A549 (cell line): ENCODE measurements around the gene ZPLD1. TPM values are rescaled to one million over a fixed set of nuclear protein-coding genes. Genes with fewer than 3 reads are reported as not detected.
A peak's percentile ranks its signal among the peaks of the same experiment; 100 is the strongest.

Source experiments
- ATAC-seq, 2 experiments: fragments of 200-7000 bp in 1 of 2; fragments of >200 bp in 1 of 2; cut with Nextera tagmentation in 1 of 2; cut with Tn5 transposase in 1 of 2; 3 replicates each; pipeline versions ENCODE4 v1.8.0 to v1.9.1; 2018 to 2020; ENCODE audit warnings: mild to moderate bottlenecking in 1 of 2, moderate library complexity in 1 of 2
- CTCF ChIA-PET: fragments of 300-600 bp; sonication (Branson Sonifier 250); formaldehyde crosslinking; extraction: SDS; loops from one replicate; lab custom pipeline; 2021; ENCODE audit warnings: antibody characterized with exemption, inconsistent platforms; lab: Yijun Ruan, JAX
- POLR2A ChIA-PET: fragments of 350-600 bp; formaldehyde crosslinking; extraction: SDS; loops from one replicate; lab custom pipeline; 2021; ENCODE audit warnings: antibody characterized with exemption, inconsistent platforms; lab: Yijun Ruan, JAX
- DNase-seq, 2 experiments: peaks; one replicate each; pipeline versions ENCODE4 v3.0.0 to v3.0.0-alpha.2; 2011 to 2016; ENCODE audit warnings: low read depth in 1 of 2, low spot score in 1 of 2
- FAIRE-seq: peaks from 2 replicates; lab custom pipeline; 2011; peaks lifted over from hg19 to GRCh38; lab: Jason Lieb, UNC
- H3K27ac ChIP-seq, 2 experiments: fragments of >200 bp; sonication (Bioruptor Twin); formaldehyde crosslinking; 3 replicates each; pipeline ENCODE4 v1.5.1; 2016 to 2017
- H3K4me1 ChIP-seq: fragments of >200 bp; sonication (Bioruptor Twin); formaldehyde crosslinking; 3 replicates; pipeline ENCODE4 v1.6.1; 2016
- H3K4me2 ChIP-seq: fragments of >200 bp; sonication (Bioruptor Twin); formaldehyde crosslinking; 3 replicates; pipeline ENCODE4 v1.6.1; 2016
- H3K4me3 ChIP-seq: fragments of >200 bp; sonication (Bioruptor Twin); formaldehyde crosslinking; 3 replicates; pipeline ENCODE4 v1.5.1; 2016
- H3K9me3 ChIP-seq: fragments of >200 bp; sonication (Bioruptor Twin); formaldehyde crosslinking; 3 replicates; pipeline ENCODE4 v1.6.1; 2016
- BHLHE40 ChIP-seq: IDR thresholded peaks from 2 replicates; pipeline ENCODE4 v1.6.1; 2012; ENCODE audit warnings: low read depth, low read length, inconsistent platforms
- CEBPB ChIP-seq, 2 experiments: fragments of >200 bp in 1 of 2; sonication (Bioruptor Twin) in 1 of 2; formaldehyde crosslinking in 1 of 2; IDR thresholded peaks; 2 replicates each; pipeline ENCODE4 v1.6.1; 2012 to 2016
- CHD4 ChIP-seq: fragments of 200-600 bp; sonication (generic); IDR thresholded peaks from 2 replicates; pipeline ENCODE4 v1.6.1; 2016; ENCODE audit warnings: antibody characterized with exemption, mild to moderate bottlenecking, borderline replicate concordance
- EHF ChIP-seq: fragments of 250-450 bp; sonication (Bioruptor Pico); IDR thresholded peaks from 2 replicates; pipeline ENCODE4 v1.5.0; 2020; ENCODE audit warnings: mild to moderate bottlenecking
- EP300 ChIP-seq, 2 experiments: fragments of >200 bp; sonication (Bioruptor Twin); formaldehyde crosslinking; IDR thresholded peaks; 2 replicates in 1 of 2; 3 replicates in 1 of 2; pipeline ENCODE4 v1.6.1; 2016 to 2017
- FOSL2 ChIP-seq, 2 experiments: fragments of 450-650 bp in 1 of 2; fragments of >200 bp in 1 of 2; sonication (Bioruptor Twin) in 1 of 2; formaldehyde crosslinking; IDR thresholded peaks; 2 replicates each; pipeline versions ENCODE4 v1.5.0 to v1.6.1; 2016 to 2020; ENCODE audit warnings: mild to moderate bottlenecking in 1 of 2, moderate library complexity in 1 of 2
- FOXS1 ChIP-seq: fragments of 250-450 bp; sonication (Bioruptor Pico); IDR thresholded peaks from 2 replicates; pipeline ENCODE4 v1.5.0; 2020; ENCODE audit warnings: mild to moderate bottlenecking, moderate library complexity
- HEYL ChIP-seq: fragments of 250-450 bp; sonication (Bioruptor Pico); IDR thresholded peaks from 2 replicates; pipeline ENCODE4 v1.8.0; 2021; ENCODE audit warnings: mild to moderate bottlenecking, moderate library complexity
- HOXB13 ChIP-seq: fragments of 250-450 bp; sonication (Bioruptor Pico); IDR thresholded peaks from 2 replicates; pipeline ENCODE4 v1.5.0; 2020; ENCODE audit warnings: low read depth, mild to moderate bottlenecking, moderate library complexity
- JUN ChIP-seq, 2 experiments: fragments of >200 bp; sonication (Bioruptor Twin); formaldehyde crosslinking; IDR thresholded peaks; 2 replicates in 1 of 2; 3 replicates in 1 of 2; pipeline ENCODE4 v1.6.1; 2016 to 2017
- KDM5A ChIP-seq: fragments of 200-600 bp; sonication (generic); IDR thresholded peaks from 2 replicates; pipeline ENCODE4 v1.6.1; 2016; ENCODE audit warnings: antibody characterized with exemption, mild to moderate bottlenecking
- MAFK ChIP-seq: fragments of 450-650 bp; IDR thresholded peaks from 2 replicates; pipeline ENCODE4 v1.6.1; 2014; ENCODE audit not compliant: partially characterized antibody
- MAZ ChIP-seq: fragments of 150-350 bp; IDR thresholded peaks from 2 replicates; pipeline ENCODE4 v1.6.1; 2014; ENCODE audit warnings: antibody characterized with exemption, low read depth, low read length, borderline replicate concordance
- NFE2L2 ChIP-seq: fragments of 150-350 bp; conservative IDR thresholded peaks from 2 replicates; pipeline ENCODE4 v1.6.1; 2014; ENCODE audit warnings: low read length
- NPAS2 ChIP-seq: fragments of 250-450 bp; sonication (Bioruptor Pico); IDR thresholded peaks from 2 replicates; pipeline ENCODE4 v1.8.0; 2022; ENCODE audit warnings: mild to moderate bottlenecking, moderate library complexity, borderline replicate concordance
- NR3C1 ChIP-seq: fragments of >200 bp; sonication (Bioruptor Twin); formaldehyde crosslinking; IDR thresholded peaks from 3 replicates; pipeline ENCODE4 v1.6.1; 2017
- RAD21 ChIP-seq, 2 experiments: fragments of >200 bp in 1 of 2; sonication (Bioruptor Twin) in 1 of 2; formaldehyde crosslinking in 1 of 2; IDR thresholded peaks in 1 of 2; conservative IDR thresholded peaks in 1 of 2; 2 replicates in 1 of 2; 3 replicates in 1 of 2; pipeline ENCODE4 v1.6.1; 2012 to 2018; ENCODE audit warnings: inconsistent platforms in 1 of 2
- RARB ChIP-seq: fragments of 250-450 bp; sonication (Bioruptor Pico); IDR thresholded peaks from 2 replicates; pipeline ENCODE4 v1.8.0; 2021; ENCODE audit warnings: mild to moderate bottlenecking, moderate library complexity
- RFX5 ChIP-seq: fragments of 450-650 bp; IDR thresholded peaks from 2 replicates; pipeline ENCODE4 v1.7.1; 2014; ENCODE audit warnings: antibody characterized with exemption, mild to moderate bottlenecking, moderate library complexity
- RNF2 ChIP-seq: fragments of 200-600 bp; sonication (generic); IDR thresholded peaks from 2 replicates; pipeline ENCODE4 v1.6.1; 2016; ENCODE audit warnings: low read depth, mild to moderate bottlenecking, antibody characterized with exemption, moderate library complexity, borderline replicate concordance
- SREBF2 ChIP-seq: fragments of 450-650 bp; IDR thresholded peaks from 2 replicates; pipeline ENCODE4 v1.6.1; 2014; ENCODE audit warnings: mild to moderate bottlenecking, moderate library complexity
- ZNF302 ChIP-seq: fragments of 250-450 bp; sonication (Bioruptor Pico); IDR thresholded peaks from 2 replicates; pipeline ENCODE4 v1.9.0; 2021; ENCODE audit warnings: inconsistent platforms, mild to moderate bottlenecking, moderate library complexity
- WGBS: methylation state at CpG from one replicate; pipeline ENCODE4 v1.1.6; 2017; ENCODE audit errors: missing lambda C conversion rate; 5-methylcytosine and 5-hydroxymethylcytosine counted together
- polyA plus RNA-seq, 4 experiments: library from polyadenylated mRNA; depleted of rRNA in 3 of 4; stranded (reverse); fragments of >200 nt; fragmentation: RNase III in 1 of 4; extraction: RNeasy Plus Mini Kit Qiagen cat#74134 plus additional on column Dnase treatment in 1 of 4; gene quantifications; 2 replicates in 3 of 4; 3 replicates in 1 of 4; pipeline ENCODE4 v1.2.3, GENCODE V29; 2011 to 2017
- TF ChIP-seq, protein P1 (sequence below): fragments of 250-450 bp; sonication (Bioruptor Pico); IDR thresholded peaks from 2 replicates; pipeline ENCODE4 v1.5.0; 2021; ENCODE audit warnings: mild to moderate bottlenecking, moderate library complexity, borderline replicate concordance
- TF ChIP-seq, protein P2 (sequence below): IDR thresholded peaks from 2 replicates; pipeline ENCODE4 v1.6.1; 2012
- TF ChIP-seq, protein P3 (sequence below): fragments of >200 bp; sonication (Bioruptor Twin); formaldehyde crosslinking; IDR thresholded peaks from 3 replicates; pipeline ENCODE4 v1.6.1; 2016
- TF ChIP-seq, protein P4 (sequence below): IDR thresholded peaks from 2 replicates; pipeline ENCODE4 v1.6.1; 2012; ENCODE audit warnings: low read depth, borderline replicate concordance
- TF ChIP-seq, protein P5 (sequence below): fragments of 150-350 bp; IDR thresholded peaks from 2 replicates; pipeline ENCODE4 v1.6.1; 2014; ENCODE audit warnings: low read depth, mild to moderate bottlenecking, low read length
- TF ChIP-seq, protein P6 (sequence below): fragments of >200 bp; sonication (Bioruptor Twin); formaldehyde crosslinking; IDR thresholded peaks from 3 replicates; pipeline ENCODE4 v1.5.1; 2016

Gene ZPLD1
- polyA plus RNA-seq, 2 of the 4 experiments (the other 2 are of a cell fraction), result 0.03 to 0.05 TPM

DNA sequence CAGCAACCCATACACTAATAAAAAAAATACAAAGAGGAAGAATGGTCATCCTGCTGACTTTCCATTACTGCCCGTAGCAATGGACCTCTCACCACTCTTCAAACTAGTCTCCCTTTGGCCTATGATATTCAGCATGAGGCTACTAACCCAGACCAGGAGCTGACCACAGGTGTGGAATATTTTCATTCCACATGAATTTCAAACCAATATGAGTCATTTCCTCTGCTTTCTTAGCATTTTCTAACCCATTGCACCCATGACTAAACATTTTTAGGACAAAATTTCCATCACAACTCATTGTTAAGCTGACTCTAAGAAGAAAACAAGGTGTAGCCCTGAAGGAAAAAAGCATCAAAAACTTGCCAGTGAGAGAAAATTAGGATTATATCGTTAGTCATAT lies 34.0 kb upstream of the ZPLD1 start:
- ATAC-seq (no peak), FAIRE-seq (no peak), DNase-seq (no peak)
- H3K9me3 ChIP-seq, result no peaks in the 10 kb centered on the region
- H3K4me1 ChIP-seq, result no peaks in the 10 kb centered on the region
- no peak overlapping the region for H3K27ac ChIP-seq
- WGBS, result 38% methylated on average over 2 of the region's 2 CpGs
- TF ChIP-seq CHD4 (no peak), BHLHE40 (no peak), NPAS2 (CRISPR knock-in tag) (no peak), EHF (CRISPR knock-in tag) (no peak)
- no peak overlapping the region for H3K4me2 ChIP-seq
- no peak overlapping the region for H3K4me3 ChIP-seq
- ChIA-PET POLR2A (no interaction called here), CTCF (no interaction called here)

DNA sequence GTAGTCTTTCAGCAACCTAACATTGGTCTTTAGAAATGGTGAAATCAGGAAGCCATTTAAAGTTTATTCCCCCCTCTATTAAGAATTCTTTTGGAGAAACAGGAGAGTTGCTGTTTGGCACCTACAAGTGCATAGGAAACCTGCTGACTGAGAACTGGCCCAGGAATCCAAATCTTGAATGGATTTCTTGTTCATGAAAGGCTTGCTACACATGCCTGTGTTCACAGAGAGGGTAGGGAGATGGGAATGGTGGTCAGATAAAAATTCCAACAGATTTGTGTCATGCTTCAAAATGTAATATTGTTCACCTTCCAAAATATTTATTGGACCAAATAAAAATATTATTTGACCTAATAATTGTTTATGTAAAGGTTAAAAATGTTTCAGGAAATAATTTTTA lies 24.2 kb upstream of the ZPLD1 start:
- ChIA-PET POLR2A (no interaction called here), CTCF (no interaction called here)
- H3K4me1 ChIP-seq, result no peaks in the 10 kb centered on the region
- DNase-seq (no peak), FAIRE-seq (no peak), ATAC-seq (no peak)
- no peak overlapping the region for H3K4me3 ChIP-seq
- no peak overlapping the region for H3K27ac ChIP-seq
- H3K9me3 ChIP-seq, result no peaks in the 10 kb centered on the region
- no peak overlapping the region for H3K4me2 ChIP-seq
- TF ChIP-seq, protein P1, sequence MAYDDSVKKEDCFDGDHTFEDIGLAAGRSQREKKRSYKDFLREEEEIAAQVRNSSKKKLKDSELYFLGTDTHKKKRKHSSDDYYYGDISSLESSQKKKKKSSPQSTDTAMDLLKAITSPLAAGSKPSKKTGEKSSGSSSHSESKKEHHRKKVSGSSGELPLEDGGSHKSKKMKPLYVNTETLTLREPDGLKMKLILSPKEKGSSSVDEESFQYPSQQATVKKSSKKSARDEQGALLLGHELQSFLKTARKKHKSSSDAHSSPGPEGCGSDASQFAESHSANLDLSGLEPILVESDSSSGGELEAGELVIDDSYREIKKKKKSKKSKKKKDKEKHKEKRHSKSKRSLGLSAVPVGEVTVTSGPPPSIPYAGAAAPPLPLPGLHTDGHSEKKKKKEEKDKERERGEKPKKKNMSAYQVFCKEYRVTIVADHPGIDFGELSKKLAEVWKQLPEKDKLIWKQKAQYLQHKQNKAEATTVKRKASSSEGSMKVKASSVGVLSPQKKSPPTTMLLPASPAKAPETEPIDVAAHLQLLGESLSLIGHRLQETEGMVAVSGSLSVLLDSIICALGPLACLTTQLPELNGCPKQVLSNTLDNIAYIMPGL, result no peak
- TF ChIP-seq MAZ (no peak), RARB (no peak), RAD21 (conservative IDR thresholded peaks at IDR 0.05 in 1 of 2, IDR thresholded peaks at IDR 0.05 in 1 of 2) (no peak), FOSL2 (IDR thresholded peaks at IDR 0.05) (no peak), FOSL2 (CRISPR knock-in tag; IDR thresholded peaks at IDR 0.05) (no peak), NR3C1 (no peak), KDM5A (no peak), CEBPB (IDR thresholded peaks at IDR 0.05) (no peak), EP300 (IDR thresholded peaks at IDR 0.05) (no peak)
- TF ChIP-seq, protein P2, sequence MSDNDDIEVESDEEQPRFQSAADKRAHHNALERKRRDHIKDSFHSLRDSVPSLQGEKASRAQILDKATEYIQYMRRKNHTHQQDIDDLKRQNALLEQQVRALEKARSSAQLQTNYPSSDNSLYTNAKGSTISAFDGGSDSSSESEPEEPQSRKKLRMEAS, result no peak
- TF ChIP-seq, protein P3, sequence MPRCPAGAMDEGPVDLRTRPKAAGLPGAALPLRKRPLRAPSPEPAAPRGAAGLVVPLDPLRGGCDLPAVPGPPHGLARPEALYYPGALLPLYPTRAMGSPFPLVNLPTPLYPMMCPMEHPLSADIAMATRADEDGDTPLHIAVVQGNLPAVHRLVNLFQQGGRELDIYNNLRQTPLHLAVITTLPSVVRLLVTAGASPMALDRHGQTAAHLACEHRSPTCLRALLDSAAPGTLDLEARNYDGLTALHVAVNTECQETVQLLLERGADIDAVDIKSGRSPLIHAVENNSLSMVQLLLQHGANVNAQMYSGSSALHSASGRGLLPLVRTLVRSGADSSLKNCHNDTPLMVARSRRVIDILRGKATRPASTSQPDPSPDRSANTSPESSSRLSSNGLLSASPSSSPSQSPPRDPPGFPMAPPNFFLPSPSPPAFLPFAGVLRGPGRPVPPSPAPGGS, result no peak
- TF ChIP-seq, protein P4, sequence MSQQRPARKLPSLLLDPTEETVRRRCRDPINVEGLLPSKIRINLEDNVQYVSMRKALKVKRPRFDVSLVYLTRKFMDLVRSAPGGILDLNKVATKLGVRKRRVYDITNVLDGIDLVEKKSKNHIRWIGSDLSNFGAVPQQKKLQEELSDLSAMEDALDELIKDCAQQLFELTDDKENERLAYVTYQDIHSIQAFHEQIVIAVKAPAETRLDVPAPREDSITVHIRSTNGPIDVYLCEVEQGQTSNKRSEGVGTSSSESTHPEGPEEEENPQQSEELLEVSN, result no peak
- TF ChIP-seq, protein P5, sequence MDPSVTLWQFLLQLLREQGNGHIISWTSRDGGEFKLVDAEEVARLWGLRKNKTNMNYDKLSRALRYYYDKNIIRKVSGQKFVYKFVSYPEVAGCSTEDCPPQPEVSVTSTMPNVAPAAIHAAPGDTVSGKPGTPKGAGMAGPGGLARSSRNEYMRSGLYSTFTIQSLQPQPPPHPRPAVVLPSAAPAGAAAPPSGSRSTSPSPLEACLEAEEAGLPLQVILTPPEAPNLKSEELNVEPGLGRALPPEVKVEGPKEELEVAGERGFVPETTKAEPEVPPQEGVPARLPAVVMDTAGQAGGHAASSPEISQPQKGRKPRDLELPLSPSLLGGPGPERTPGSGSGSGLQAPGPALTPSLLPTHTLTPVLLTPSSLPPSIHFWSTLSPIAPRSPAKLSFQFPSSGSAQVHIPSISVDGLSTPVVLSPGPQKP, result no peak

DNA sequence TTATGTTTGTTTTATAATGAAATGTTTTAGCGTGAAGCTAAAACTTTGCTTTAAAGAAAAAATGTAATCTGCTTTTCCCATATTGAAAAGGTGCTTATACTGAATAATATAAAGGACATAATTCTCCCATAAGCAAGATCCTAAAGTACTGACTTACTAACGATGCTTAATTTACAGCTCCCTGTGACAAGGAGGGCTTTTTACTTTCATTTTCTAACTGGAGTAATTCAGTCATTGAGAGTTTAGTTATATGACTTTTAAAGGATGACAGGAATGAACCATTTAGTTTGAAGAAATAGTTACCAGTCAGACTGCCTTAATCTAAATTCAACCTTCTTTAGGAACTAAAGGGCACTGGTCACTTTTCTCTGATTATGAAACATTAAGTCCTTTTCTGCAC lies 19.3 kb upstream of the ZPLD1 start:
- CTCF ChIA-PET, result no interaction called here
- POLR2A ChIA-PET, result no interaction called here
- ATAC-seq, result no peak
- no peak overlapping the region for H3K27ac ChIP-seq
- no peak for FAIRE-seq
- no peak overlapping the region for H3K4me3 ChIP-seq
- H3K4me1 ChIP-seq, result no peaks in the 10 kb centered on the region
- 54% methylated on average over 2 of the region's 2 CpGs for WGBS
- DNase-seq, result no peak
- H3K9me3 ChIP-seq, result no peaks in the 10 kb centered on the region
- peak overlapping the region; percentile 43 for H3K4me2 ChIP-seq
- TF ChIP-seq MAFK, result no peak
- TF ChIP-seq SREBF2, result no peak
- TF ChIP-seq CHD4, result no peak
- TF ChIP-seq HEYL (CRISPR knock-in tag), result no peak
- TF ChIP-seq HOXB13 (CRISPR knock-in tag), result no peak
- TF ChIP-seq, protein P6, sequence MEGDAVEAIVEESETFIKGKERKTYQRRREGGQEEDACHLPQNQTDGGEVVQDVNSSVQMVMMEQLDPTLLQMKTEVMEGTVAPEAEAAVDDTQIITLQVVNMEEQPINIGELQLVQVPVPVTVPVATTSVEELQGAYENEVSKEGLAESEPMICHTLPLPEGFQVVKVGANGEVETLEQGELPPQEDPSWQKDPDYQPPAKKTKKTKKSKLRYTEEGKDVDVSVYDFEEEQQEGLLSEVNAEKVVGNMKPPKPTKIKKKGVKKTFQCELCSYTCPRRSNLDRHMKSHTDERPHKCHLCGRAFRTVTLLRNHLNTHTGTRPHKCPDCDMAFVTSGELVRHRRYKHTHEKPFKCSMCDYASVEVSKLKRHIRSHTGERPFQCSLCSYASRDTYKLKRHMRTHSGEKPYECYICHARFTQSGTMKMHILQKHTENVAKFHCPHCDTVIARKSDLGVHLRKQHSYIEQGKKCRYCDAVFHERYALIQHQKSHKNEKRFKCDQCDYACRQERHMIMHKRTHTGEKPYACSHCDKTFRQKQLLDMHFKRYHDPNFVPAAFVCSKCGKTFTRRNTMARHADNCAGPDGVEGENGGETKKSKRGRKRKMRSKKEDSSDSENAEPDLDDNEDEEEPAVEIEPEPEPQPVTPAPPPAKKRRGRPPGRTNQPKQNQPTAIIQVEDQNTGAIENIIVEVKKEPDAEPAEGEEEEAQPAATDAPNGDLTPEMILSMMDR, result no peak
- no peak for TF ChIP-seq ZNF302
- TF ChIP-seq FOXS1, result no peak
- TF ChIP-seq JUN (IDR thresholded peaks at IDR 0.05), result no peak
- no peak for TF ChIP-seq RFX5
- no peak for TF ChIP-seq RNF2
- no peak for TF ChIP-seq EHF (CRISPR knock-in tag)
- no peak for TF ChIP-seq NFE2L2
